ENCODE results near the gene KIF27.
"Not testable (repeated sequence)": the region's sequence is repeated elsewhere in the genome, so short reads cannot be mapped to it uniquely, and the experiment has no call there.

Gene KIF27

GRCh38 chr9:83803941-83804340, 117.3 kb downstream of the KIF27 start:
- DNase-seq (ENCODE audit: low spot score): not testable (repeated sequence)

GRCh38 chr9:83800236-83801033, 120.8 kb downstream of the KIF27 start:
- no peak for DNase-seq (ENCODE audit: low spot score)

GRCh38 chr9:83794051-83794450, 127.2 kb downstream of the KIF27 start:
- no peak for DNase-seq (ENCODE audit: low spot score)

- no peak for DNase-seq (ENCODE audit: low spot score)
These were observed 128.5 kb downstream of the KIF27 start for GRCh38 chr9:83792746-83793145.
